GM12878 (cell line): ENCODE data around the gene CTIF. TPM values are rescaled to one million over a fixed set of nuclear protein-coding genes. Genes with fewer than 3 reads are reported as not detected.
"Not testable (repeated sequence)": the region's sequence is repeated elsewhere in the genome, so short reads cannot be mapped to it uniquely, and the experiment has no call there.

Experiments used
- ATAC-seq: fragments of 200-7000 bp; cut with Tn5 transposase; 3 replicates; pipeline ENCODE4 v1.9.1; 2020; ENCODE audit warnings: mild to moderate bottlenecking, moderate library complexity
- BruUV-seq: library from RNA; stranded (reverse); fragments of 400-500 nt; replicated peaks from 2 replicates; lab custom pipeline; 2021; lab: Mats Ljungman, UMichigan
- CTCF ChIA-PET: fragments of 300-600 bp; sonication (Branson Sonifier 250); formaldehyde crosslinking; extraction: SDS; loops from one replicate; lab custom pipeline; 2021; ENCODE audit warnings: inconsistent platforms; lab: Yijun Ruan, JAX
- POLR2A ChIA-PET: fragments of 350-600 bp; formaldehyde crosslinking; extraction: SDS; loops from one replicate; lab custom pipeline; 2021; ENCODE audit warnings: inconsistent platforms; lab: Charles Lee
- RAD21 ChIA-PET: fragments of 300-600 bp; sonication (Branson Sonifier 250); formaldehyde crosslinking; loops from one replicate; lab custom pipeline; 2023; ENCODE audit warnings: antibody characterized with exemption; ENCODE audit not compliant: unreplicated experiment; lab: Charles Lee
- SMC1A ChIA-PET: fragments of 300-600 bp; sonication (Branson Sonifier 250); formaldehyde crosslinking; loops from one replicate; lab custom pipeline; 2023; ENCODE audit not compliant: unreplicated experiment, uncharacterized antibody; lab: Charles Lee
- DNase-seq: peaks from one replicate; pipeline ENCODE4 v3.0.0-alpha.2; 2011; ENCODE audit warnings: low read depth, low spot score
- FAIRE-seq: peaks from 3 replicates; lab custom pipeline; 2011; peaks lifted over from hg19 to GRCh38; lab: Jason Lieb, UNC
- H2AFZ ChIP-seq: 2 replicates; pipeline ENCODE4 v1.6.0; 2011; ENCODE audit warnings: low read depth, low read length, control low read depth; ENCODE audit not compliant: control insufficient read depth
- H3K27ac ChIP-seq: 2 replicates; pipeline ENCODE4 v1.5.1; 2011; ENCODE audit warnings: control low read depth; ENCODE audit not compliant: control insufficient read depth, insufficient read depth
- H3K27me3 ChIP-seq, 2 experiments: replicated peaks in 1 of 2; 2 replicates each; pipeline versions ENCODE4 v1.6.0 to v1.6.1; 2011; ENCODE audit warnings: low read length in 1 of 2; ENCODE audit not compliant: control insufficient read depth in 2 of 2, insufficient read depth in 2 of 2
- H3K36me3 ChIP-seq, 2 experiments: 2 replicates each; pipeline ENCODE4 v1.5.1; 2011; ENCODE audit warnings: low read length in 1 of 2; ENCODE audit not compliant: control insufficient read depth in 2 of 2, insufficient read depth in 2 of 2
- H3K4me1 ChIP-seq: 2 replicates; pipeline ENCODE4 v1.6.1; 2011; ENCODE audit warnings: mild to moderate bottlenecking, low read length, moderate library complexity, mixed read lengths; ENCODE audit not compliant: control insufficient read depth, insufficient read depth
- H3K4me2 ChIP-seq: 2 replicates; pipeline ENCODE4 v1.6.0; 2011; ENCODE audit warnings: control low read depth; ENCODE audit not compliant: control insufficient read depth, insufficient read depth
- H3K4me3 ChIP-seq: fragments of 200-600 bp; sonication (generic); 2 replicates; pipeline ENCODE4 v1.5.1; 2016
- H3K79me2 ChIP-seq: 2 replicates; pipeline ENCODE4 v1.6.0; 2011; ENCODE audit warnings: low read length; ENCODE audit not compliant: control insufficient read depth, insufficient read depth
- H3K9ac ChIP-seq: 2 replicates; pipeline ENCODE4 v1.8.0; 2011; ENCODE audit warnings: low read length, control low read depth, mixed read lengths; ENCODE audit not compliant: control insufficient read depth, insufficient read depth
- H3K9me3 ChIP-seq: replicated peaks from 3 replicates; pipeline ENCODE4 v1.5.1; 2011; ENCODE audit warnings: mild to moderate bottlenecking, low read length; ENCODE audit not compliant: control insufficient read depth, insufficient read depth
- H4K20me1 ChIP-seq: 2 replicates; pipeline ENCODE4 v1.6.0; 2011; ENCODE audit not compliant: control insufficient read depth, insufficient read depth
- E2F4 ChIP-seq: IDR thresholded peaks from 2 replicates; pipeline ENCODE4 v1.6.1; 2012; ENCODE audit warnings: low read depth, low read length, improper control_type of control experiment
- IRF4 ChIP-seq: IDR thresholded peaks from 2 replicates; pipeline ENCODE4 v1.6.1; 2011; ENCODE audit warnings: low read depth, low read length
- PRDM15 ChIP-seq: fragments of 450-650 bp; formaldehyde crosslinking; IDR thresholded peaks from 2 replicates; pipeline ENCODE4 v1.4.0; 2020; ENCODE audit warnings: mild to moderate bottlenecking, moderate library complexity
- RAD21 ChIP-seq: IDR thresholded peaks from 2 replicates; pipeline ENCODE4 v1.6.1; 2011; ENCODE audit warnings: mild to moderate bottlenecking, low read depth, low read length, moderate library complexity; ENCODE audit not compliant: insufficient read depth
- RUNX3 ChIP-seq: IDR thresholded peaks from 2 replicates; pipeline ENCODE4 v1.6.1; 2012; ENCODE audit warnings: low read length, inconsistent platforms
- SPI1 ChIP-seq: IDR thresholded peaks from 2 replicates; pipeline ENCODE4 v1.6.1; 2011; ENCODE audit warnings: low read depth, mild to moderate bottlenecking, low read length, moderate library complexity, borderline replicate concordance; ENCODE audit not compliant: insufficient read depth
- WGBS: methylation state at CpG from one replicate; pipeline ENCODE4 v1.1.6; 2016; ENCODE audit warnings: low lambda C conversion rate; ENCODE audit not compliant: insufficient replicate concordance, insufficient coverage; ENCODE audit errors: missing lambda C conversion rate; 5-methylcytosine and 5-hydroxymethylcytosine counted together
- in situ Hi-C: fragments of 300-500 bp; cut with MboI; formaldehyde crosslinking; loops from 9 replicates; pipeline ENCODE4 v1.14.3; 2018; ENCODE audit warnings: mixed read lengths
- intact Hi-C: fragments of 100-400 bp; cut with micrococcal nuclease; formaldehyde crosslinking; loops from one replicate; pipeline ENCODE4 v1.14.2; 2022; ENCODE audit not compliant: unreplicated experiment
- polyA plus RNA-seq, 11 experiments: library from polyadenylated mRNA; depleted of rRNA in 4 of 11; unstranded in 6 of 11; stranded (reverse) in 5 of 11; fragments of >200 nt; fragmentation: Nextera tagmentation in 4 of 11; fragmentation: Illumina TruSeq in 1 of 11; extraction: Ambion mirVana in 4 of 11; extraction: Trizol in 1 of 11; gene quantifications; 1 replicate in 1 of 11; 2 replicates in 10 of 11; pipeline versions ENCODE4 v1.2.1 to v1.2.3, GENCODE V29; 2011 to 2016; ENCODE audit warnings: inconsistent platforms in 2 of 11, missing spikeins in 2 of 11, low read depth in 1 of 11
- total RNA-seq, 4 experiments: library from RNA; depleted of rRNA in 3 of 4; stranded (reverse); fragments of >200 nt in 3 of 4; fragmentation: Illumina TruSeq in 1 of 4; extraction: Trizol in 1 of 4; gene quantifications; 2 replicates each; pipeline versions ENCODE4 v1.2.1 to v1.2.3, GENCODE V29; 2013 to 2021

Gene CTIF
- total and polyA plus RNA-seq, 10 of the 15 experiments (the other 5 are each of a cell fraction or from before 2014, with no cell fraction given): 0.06 to 11.6 (median 2.5) TPM

- Histone ChIP-seq H3K27me3 (no peaks in the 10 kb centered on the region), H3K4me1 (peaks cover 16% of the 10 kb centered on the region), H3K9me3 (no peaks in the 10 kb centered on the region; the same call in 2 of the 3 replicates), H3K4me2 (0 out of 2 replicates have a peak overlapping the region, but pooled peaks have one; percentile 14), H3K79me2 (no peaks in the 10 kb centered on the region), H4K20me1 (no peaks in the 10 kb centered on the region), H3K27ac (no peak overlapping the region), H2AFZ (no peak overlapping the region), H3K4me3 (no peak overlapping the region), H3K36me3 (no peaks in the 10 kb centered on the region), H3K9ac (no peak overlapping the region)
- intact Hi-C loops: no loop called here
- FAIRE-seq (no peak), ATAC-seq (peak; percentile 87), DNase-seq (no peak)
- in situ Hi-C loops: no loop called here
- TF ChIP-seq PRDM15: no peak
- TF ChIP-seq RUNX3: 0 out of 2 replicates have a peak, but pooled peaks have one; percentile 14
- TF ChIP-seq E2F4: no peak
- TF ChIP-seq SPI1: peak; percentile 99
- TF ChIP-seq RAD21: 0 out of 2 replicates have a peak, but pooled peaks have one; percentile 9
- TF ChIP-seq IRF4: peak; percentile 74
- 74% methylated on average over 10 of the region's 10 CpGs for WGBS
- ChIA-PET RAD21 (interaction anchor here (0.6 to 2.2 kb wide), 9 partner anchors 8 to 463 kb away, joined by 3 to 7 read pairs (median 4); no protein-coding TSS in a partner anchor), CTCF (interaction anchor here (0.6 to 2.6 kb wide), 9 partner anchors 17 to 749 kb away, joined by 3 to 7 read pairs (median 3); no protein-coding TSS in a partner anchor), POLR2A (interaction anchor here (0.6 to 0.8 kb wide), 3 partner anchors 8 to 236 kb away, joined by 3 to 5 read pairs (median 4); no protein-coding TSS in a partner anchor), SMC1A (interaction anchor here (1.0 to 3.7 kb wide), 11 partner anchors 10 to 523 kb away, joined by 3 to 32 read pairs (median 4); no protein-coding TSS in a partner anchor)
- BruUV-seq: no TSS peak
These were observed 177.0 kb downstream of the CTIF start for GRCh38 chr18:48715711-48716361.

- H3K27me3 ChIP-seq, FAIRE-seq, H3K27ac ChIP-seq, H3K4me3 ChIP-seq, POLR2A ChIA-PET, H3K4me2 ChIP-seq, H4K20me1 ChIP-seq, H3K36me3 ChIP-seq, BruUV-seq, in situ Hi-C loops, DNase-seq, H3K79me2 ChIP-seq, H3K9me3 ChIP-seq, ATAC-seq, H3K9ac ChIP-seq, H2AFZ ChIP-seq, intact Hi-C loops: not testable (repeated sequence)
- H3K4me1 ChIP-seq: peaks cover 18% of the 10 kb centered on the region
- 73% methylated on average over 9 of the region's 9 CpGs for WGBS
- CTCF ChIA-PET: interaction anchor here (0.8 kb wide), 1 partner anchor 460 kb away, joined by 3 read pairs; no protein-coding TSS in a partner anchor
- SMC1A ChIA-PET: interaction anchor here (0.6 kb wide), 1 partner anchor 19 kb away, joined by 3 read pairs; no protein-coding TSS in a partner anchor
- RAD21 ChIA-PET: interaction anchor here (0.7 kb wide), 1 partner anchor 84 kb away, joined by 3 read pairs; no protein-coding TSS in a partner anchor
These were observed 178.4 kb downstream of the CTIF start for GRCh38 chr18:48717227-48717626.
